ENCODE measurements around the gene NYNRIN.

- TF ChIP-seq CTCF (IDR thresholded peaks at IDR 0.05) (no peak), POLR2A (IDR thresholded peaks at IDR 0.05) (no peak), EP300 (IDR thresholded peaks at IDR 0.05) (no peak)
Observed at GRCh38 chr14:24463017-24463883, 64.4 kb downstream of the NYNRIN start.

All from ovary (tissue), 3 donors.